GM23338 (cell line): ENCODE data around the gene MAPK4. TPM values are rescaled to one million over a fixed set of nuclear protein-coding genes. Genes with fewer than 3 reads are reported as not detected.

Experiments
- CREB1 ChIP-seq: fragments of 250-450 bp; sonication (Bioruptor Pico); IDR thresholded peaks from 2 replicates; pipeline ENCODE4 v1.5.0; 2020; ENCODE audit warnings: low read depth, mild to moderate bottlenecking, moderate library complexity
- JUNB ChIP-seq: IDR thresholded peaks from one replicate; pipeline ENCODE4 v1.6.1; 2016; ENCODE audit warnings: antibody characterized with exemption; ENCODE audit not compliant: unreplicated experiment
- NANOG ChIP-seq: IDR thresholded peaks from 2 replicates; pipeline ENCODE4 v1.6.1; 2016; ENCODE audit warnings: antibody characterized with exemption, borderline replicate concordance
- polyA plus RNA-seq: library from polyadenylated mRNA; unstranded; fragments of >200 nt; fragmentation: Nextera tagmentation; extraction: Ambion mirVana; gene quantifications from 2 replicates; pipeline ENCODE4 v1.2.1, GENCODE V29; 2016
- total RNA-seq: library from RNA; depleted of rRNA; stranded (reverse); fragments of >200 nt; shearing (Covaris generic); gene quantifications from 2 replicates; pipeline ENCODE4 v1.2.3, GENCODE V29; 2014
- TF ChIP-seq, protein P1 (sequence below): fragments of 250-450 bp; sonication (Bioruptor Pico); IDR thresholded peaks from 2 replicates; pipeline ENCODE4 v1.5.0; 2020; ENCODE audit warnings: mild to moderate bottlenecking, moderate library complexity
- TF ChIP-seq, protein P2 (sequence below), 2 experiments: fragments of 200-600 bp in 1 of 2; sonication (generic) in 1 of 2; conservative IDR thresholded peaks; 2 replicates each; pipeline versions ENCODE4 v1.5.1 to v1.6.1; 2016 to 2017; ENCODE audit warnings: antibody characterized with exemption in 2 of 2, low read depth in 2 of 2, mild to moderate bottlenecking in 2 of 2, moderate library complexity in 1 of 2
- TF ChIP-seq, protein P3 (sequence below): IDR thresholded peaks from 2 replicates; pipeline ENCODE4 v1.6.1; 2016; ENCODE audit warnings: antibody characterized with exemption

Gene MAPK4
- total and polyA plus RNA-seq, 2 experiments from 2014 or later: 1.3 to 4.4 TPM

DNA sequence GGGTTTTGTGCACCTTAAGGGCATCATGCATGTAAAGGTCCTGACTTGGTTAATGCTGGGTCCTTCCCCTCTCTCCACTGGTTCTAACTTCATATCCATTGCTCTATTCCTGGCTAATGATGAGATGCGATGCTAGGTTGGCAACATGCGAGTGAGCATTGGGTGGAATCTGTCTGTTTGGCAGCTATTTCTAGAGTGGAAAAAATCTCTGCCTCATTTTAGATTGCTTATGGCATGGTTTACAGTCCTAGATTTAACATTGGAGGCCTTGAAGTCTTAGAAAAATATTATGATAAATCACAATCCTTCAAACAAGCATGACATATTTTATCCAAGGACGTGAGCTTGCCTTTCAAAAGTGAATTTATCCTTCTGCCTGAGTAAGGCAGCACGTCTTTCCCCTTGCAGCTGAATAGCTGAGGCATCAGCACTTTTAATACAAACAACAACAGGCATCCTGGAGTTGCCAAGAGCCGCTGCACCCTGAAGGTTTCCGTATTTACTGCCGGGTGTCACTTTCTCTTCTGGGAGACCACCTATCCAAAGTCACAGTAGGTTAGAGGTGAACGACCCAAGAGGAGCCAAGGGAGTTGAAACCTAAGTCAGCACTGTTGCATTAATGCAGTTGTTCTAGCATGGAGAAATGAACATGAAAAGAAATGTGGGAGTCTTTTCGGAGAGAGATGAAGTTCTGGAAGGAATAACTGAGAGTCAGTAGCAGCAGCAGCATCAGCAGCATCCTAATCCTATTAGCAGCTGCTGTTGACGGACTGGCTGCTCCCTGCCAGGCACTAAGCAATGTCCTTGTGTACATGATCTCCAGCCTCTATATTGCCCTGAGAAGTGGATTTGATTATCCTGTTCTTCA lies 78.4 kb downstream of the MAPK4 start (continued):
- TF ChIP-seq, protein P1, sequence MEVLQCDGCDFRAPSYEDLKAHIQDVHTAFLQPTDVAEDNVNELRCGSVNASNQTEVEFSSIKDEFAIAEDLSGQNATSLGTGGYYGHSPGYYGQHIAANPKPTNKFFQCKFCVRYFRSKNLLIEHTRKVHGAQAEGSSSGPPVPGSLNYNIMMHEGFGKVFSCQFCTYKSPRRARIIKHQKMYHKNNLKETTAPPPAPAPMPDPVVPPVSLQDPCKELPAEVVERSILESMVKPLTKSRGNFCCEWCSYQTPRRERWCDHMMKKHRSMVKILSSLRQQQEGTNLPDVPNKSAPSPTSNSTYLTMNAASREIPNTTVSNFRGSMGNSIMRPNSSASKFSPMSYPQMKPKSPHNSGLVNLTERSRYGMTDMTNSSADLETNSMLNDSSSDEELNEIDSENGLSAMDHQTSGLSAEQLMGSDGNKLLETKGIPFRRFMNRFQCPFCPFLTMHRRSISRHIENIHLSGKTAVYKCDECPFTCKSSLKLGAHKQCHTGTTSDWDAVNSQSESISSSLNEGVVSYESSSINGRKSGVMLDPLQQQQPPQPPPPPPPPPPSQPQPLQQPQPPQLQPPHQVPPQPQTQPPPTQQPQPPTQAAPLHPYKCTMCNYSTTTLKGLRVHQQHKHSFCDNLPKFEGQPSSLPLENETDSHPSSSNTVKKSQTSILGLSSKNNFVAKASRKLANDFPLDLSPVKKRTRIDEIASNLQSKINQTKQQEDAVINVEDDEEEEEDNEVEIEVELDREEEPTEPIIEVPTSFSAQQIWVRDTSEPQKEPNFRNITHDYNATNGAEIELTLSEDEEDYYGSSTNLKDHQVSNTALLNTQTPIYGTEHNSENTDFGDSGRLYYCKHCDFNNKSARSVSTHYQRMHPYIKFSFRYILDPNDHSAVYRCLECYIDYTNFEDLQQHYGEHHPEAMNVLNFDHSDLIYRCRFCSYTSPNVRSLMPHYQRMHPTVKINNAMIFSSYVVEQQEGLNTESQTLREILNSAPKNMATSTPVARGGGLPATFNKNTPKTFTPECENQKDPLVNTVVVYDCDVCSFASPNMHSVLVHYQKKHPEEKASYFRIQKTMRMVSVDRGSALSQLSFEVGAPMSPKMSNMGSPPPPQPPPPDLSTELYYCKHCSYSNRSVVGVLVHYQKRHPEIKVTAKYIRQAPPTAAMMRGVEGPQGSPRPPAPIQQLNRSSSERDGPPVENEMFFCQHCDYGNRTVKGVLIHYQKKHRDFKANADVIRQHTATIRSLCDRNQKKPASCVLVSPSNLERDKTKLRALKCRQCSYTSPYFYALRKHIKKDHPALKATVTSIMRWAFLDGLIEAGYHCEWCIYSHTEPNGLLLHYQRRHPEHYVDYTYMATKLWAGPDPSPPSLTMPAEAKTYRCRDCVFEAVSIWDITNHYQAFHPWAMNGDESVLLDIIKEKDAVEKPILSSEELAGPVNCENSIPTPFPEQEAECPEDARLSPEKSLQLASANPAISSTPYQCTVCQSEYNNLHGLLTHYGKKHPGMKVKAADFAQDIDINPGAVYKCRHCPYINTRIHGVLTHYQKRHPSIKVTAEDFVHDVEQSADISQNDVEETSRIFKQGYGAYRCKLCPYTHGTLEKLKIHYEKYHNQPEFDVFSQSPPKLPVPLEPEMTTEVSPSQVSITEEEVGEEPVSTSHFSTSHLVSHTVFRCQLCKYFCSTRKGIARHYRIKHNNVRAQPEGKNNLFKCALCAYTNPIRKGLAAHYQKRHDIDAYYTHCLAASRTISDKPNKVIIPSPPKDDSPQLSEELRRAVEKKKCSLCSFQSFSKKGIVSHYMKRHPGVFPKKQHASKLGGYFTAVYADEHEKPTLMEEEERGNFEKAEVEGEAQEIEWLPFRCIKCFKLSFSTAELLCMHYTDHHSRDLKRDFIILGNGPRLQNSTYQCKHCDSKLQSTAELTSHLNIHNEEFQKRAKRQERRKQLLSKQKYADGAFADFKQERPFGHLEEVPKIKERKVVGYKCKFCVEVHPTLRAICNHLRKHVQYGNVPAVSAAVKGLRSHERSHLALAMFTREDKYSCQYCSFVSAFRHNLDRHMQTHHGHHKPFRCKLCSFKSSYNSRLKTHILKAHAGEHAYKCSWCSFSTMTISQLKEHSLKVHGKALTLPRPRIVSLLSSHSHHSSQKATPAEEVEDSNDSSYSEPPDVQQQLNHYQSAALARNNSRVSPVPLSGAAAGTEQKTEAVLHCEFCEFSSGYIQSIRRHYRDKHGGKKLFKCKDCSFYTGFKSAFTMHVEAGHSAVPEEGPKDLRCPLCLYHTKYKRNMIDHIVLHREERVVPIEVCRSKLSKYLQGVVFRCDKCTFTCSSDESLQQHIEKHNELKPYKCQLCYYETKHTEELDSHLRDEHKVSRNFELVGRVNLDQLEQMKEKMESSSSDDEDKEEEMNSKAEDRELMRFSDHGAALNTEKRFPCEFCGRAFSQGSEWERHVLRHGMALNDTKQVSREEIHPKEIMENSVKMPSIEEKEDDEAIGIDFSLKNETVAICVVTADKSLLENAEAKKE (CRISPR knock-in tag): no peak
- TF ChIP-seq CREB1 (CRISPR knock-in tag) (no peak), NANOG (no peak), JUNB (no peak)
- TF ChIP-seq, protein P2, sequence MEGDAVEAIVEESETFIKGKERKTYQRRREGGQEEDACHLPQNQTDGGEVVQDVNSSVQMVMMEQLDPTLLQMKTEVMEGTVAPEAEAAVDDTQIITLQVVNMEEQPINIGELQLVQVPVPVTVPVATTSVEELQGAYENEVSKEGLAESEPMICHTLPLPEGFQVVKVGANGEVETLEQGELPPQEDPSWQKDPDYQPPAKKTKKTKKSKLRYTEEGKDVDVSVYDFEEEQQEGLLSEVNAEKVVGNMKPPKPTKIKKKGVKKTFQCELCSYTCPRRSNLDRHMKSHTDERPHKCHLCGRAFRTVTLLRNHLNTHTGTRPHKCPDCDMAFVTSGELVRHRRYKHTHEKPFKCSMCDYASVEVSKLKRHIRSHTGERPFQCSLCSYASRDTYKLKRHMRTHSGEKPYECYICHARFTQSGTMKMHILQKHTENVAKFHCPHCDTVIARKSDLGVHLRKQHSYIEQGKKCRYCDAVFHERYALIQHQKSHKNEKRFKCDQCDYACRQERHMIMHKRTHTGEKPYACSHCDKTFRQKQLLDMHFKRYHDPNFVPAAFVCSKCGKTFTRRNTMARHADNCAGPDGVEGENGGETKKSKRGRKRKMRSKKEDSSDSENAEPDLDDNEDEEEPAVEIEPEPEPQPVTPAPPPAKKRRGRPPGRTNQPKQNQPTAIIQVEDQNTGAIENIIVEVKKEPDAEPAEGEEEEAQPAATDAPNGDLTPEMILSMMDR (conservative IDR thresholded peaks at IDR 0.05; ENCODE audit: low read depth in 2 of 2): no peak
- TF ChIP-seq, protein P3, sequence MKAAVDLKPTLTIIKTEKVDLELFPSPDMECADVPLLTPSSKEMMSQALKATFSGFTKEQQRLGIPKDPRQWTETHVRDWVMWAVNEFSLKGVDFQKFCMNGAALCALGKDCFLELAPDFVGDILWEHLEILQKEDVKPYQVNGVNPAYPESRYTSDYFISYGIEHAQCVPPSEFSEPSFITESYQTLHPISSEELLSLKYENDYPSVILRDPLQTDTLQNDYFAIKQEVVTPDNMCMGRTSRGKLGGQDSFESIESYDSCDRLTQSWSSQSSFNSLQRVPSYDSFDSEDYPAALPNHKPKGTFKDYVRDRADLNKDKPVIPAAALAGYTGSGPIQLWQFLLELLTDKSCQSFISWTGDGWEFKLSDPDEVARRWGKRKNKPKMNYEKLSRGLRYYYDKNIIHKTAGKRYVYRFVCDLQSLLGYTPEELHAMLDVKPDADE: no peak
